Stimulated activated CD4-positive, alpha-beta T cell treated with anti-CD3 and anti-CD28 coated beads, TNF-alpha, amount 100 ng/mL, for 4 hours (primary cell): ENCODE data around the gene CCDC182.

Source experiments
- DNase-seq, 3 experiments: peaks; one replicate each; pipeline ENCODE4 v3.0.0-alpha.2; 2020; ENCODE audit warnings: low read depth in 3 of 3

CCDC182 gene

GRCh38 chr17:57757735-57758134 is 12.6 kb upstream of the CCDC182 start:
- no peak for DNase-seq

- no peak for DNase-seq
Measured at GRCh38 chr17:57756951-57757350, 11.9 kb upstream of the CCDC182 start.

GRCh38 chr17:57755480-57756070 is 10.5 kb upstream of the CCDC182 start:
- DNase-seq: no peak

GRCh38 chr17:57752031-57752905 is 7.2 kb upstream of the CCDC182 start:
- no peak for DNase-seq

GRCh38 chr17:57751348-57751971 is 6.4 kb upstream of the CCDC182 start:
- no peak for DNase-seq

- DNase-seq: no peak
Measured at GRCh38 chr17:57750895-57751294, 5.8 kb upstream of the CCDC182 start.

- DNase-seq: no peak
Measured at GRCh38 chr17:57750109-57750871, 5.2 kb upstream of the CCDC182 start.

- no peak for DNase-seq
Measured at GRCh38 chr17:57749701-57750100, 4.6 kb upstream of the CCDC182 start.

- DNase-seq: peak in 2 of 3 experiments; percentile 3 to 29
Measured at GRCh38 chr17:57747221-57748017, 2.3 kb upstream of the CCDC182 start.

- no peak for DNase-seq
Measured at GRCh38 chr17:57746221-57746620, 1.1 kb upstream of the CCDC182 start.

GRCh38 chr17:57744195-57745170 is 616 bp downstream of the CCDC182 start:
- no peak for DNase-seq

GRCh38 chr17:57740235-57740528 is 4.9 kb downstream of the CCDC182 start:
- DNase-seq: no peak

GRCh38 chr17:57739402-57740234 is 5.5 kb downstream of the CCDC182 start:
- DNase-seq: no peak

GRCh38 chr17:57737450-57737849 is 7.6 kb downstream of the CCDC182 start:
- no peak for DNase-seq

- no peak for DNase-seq
Measured at GRCh38 chr17:57735707-57736106, 9.4 kb downstream of the CCDC182 start.

- DNase-seq: no peak
Measured at GRCh38 chr17:57735230-57735629, 9.9 kb downstream of the CCDC182 start.

- DNase-seq: no peak
Measured at GRCh38 chr17:57733085-57733484, 12.0 kb downstream of the CCDC182 start.

GRCh38 chr17:57732062-57732461 is 13.0 kb downstream of the CCDC182 start:
- DNase-seq: no peak

- DNase-seq: no peak
Measured at GRCh38 chr17:57730026-57730701, 14.9 kb downstream of the CCDC182 start.
